Neural progenitor cell (in vitro differentiated cells): ENCODE data around the gene LRRC74A. TPM values are rescaled to one million over a fixed set of nuclear protein-coding genes. Genes with fewer than 3 reads are reported as not detected.

ENCODE experiments used
- DNase-seq: peaks from one replicate; pipeline ENCODE4 v3.0.0-alpha.2; 2016; ENCODE audit warnings: low spot score
- H2AFZ ChIP-seq: fragments of 200-600 bp; sonication (generic); replicated peaks from 2 replicates; pipeline ENCODE4 v1.6.1; 2016; ENCODE audit warnings: antibody characterized with exemption
- H3F3A ChIP-seq: fragments of 200-600 bp; sonication (generic); 2 replicates; pipeline ENCODE4 v1.6.1; 2016; ENCODE audit warnings: antibody characterized with exemption, low read depth
- H3K27ac ChIP-seq: fragments of 200-600 bp; sonication (generic); 2 replicates; pipeline ENCODE4 v1.5.1; 2016; ENCODE audit warnings: mild to moderate bottlenecking
- H3K27me3 ChIP-seq: fragments of 200-600 bp; sonication (generic); 2 replicates; pipeline ENCODE4 v1.6.1; 2016; ENCODE audit warnings: mild to moderate bottlenecking, moderate library complexity
- H3K36me3 ChIP-seq: fragments of 200-600 bp; sonication (generic); 2 replicates; pipeline ENCODE4 v1.5.1; 2016
- H3K4me1 ChIP-seq: fragments of 200-600 bp; sonication (generic); 2 replicates; pipeline ENCODE4 v1.6.1; 2016; ENCODE audit warnings: mixed run types
- H3K4me2 ChIP-seq: fragments of 200-600 bp; sonication (generic); 2 replicates; pipeline ENCODE4 v1.6.1; 2016
- H3K4me3 ChIP-seq: fragments of 200-600 bp; sonication (generic); 2 replicates; pipeline ENCODE4 v1.5.1; 2016
- H3K79me2 ChIP-seq: fragments of 200-600 bp; sonication (generic); 2 replicates; pipeline ENCODE4 v1.6.1; 2016; ENCODE audit warnings: low read depth
- H3K9ac ChIP-seq: fragments of 200-600 bp; sonication (generic); 2 replicates; pipeline ENCODE4 v1.6.1; 2016
- H3K9me3 ChIP-seq: fragments of 200-600 bp; sonication (generic); 2 replicates; pipeline ENCODE4 v1.5.1; 2016; ENCODE audit warnings: low read depth
- H4K20me1 ChIP-seq: fragments of 200-600 bp; sonication (generic); 2 replicates; pipeline ENCODE4 v1.6.1; 2016; ENCODE audit warnings: low read depth
- H3K27ac Mint-ChIP-seq: 3 replicates; pipeline ENCODE4 v1.8.0; 2021; ENCODE audit warnings: mixed read lengths
- H3K27me3 Mint-ChIP-seq: 2 replicates; pipeline ENCODE4 v1.8.0; 2022; ENCODE audit warnings: low read depth, mild to moderate bottlenecking, inconsistent platforms, moderate library complexity, mixed read lengths; ENCODE audit not compliant: insufficient read depth
- H3K36me3 Mint-ChIP-seq: 3 replicates; pipeline ENCODE4 v1.8.0; 2021; ENCODE audit warnings: mixed read lengths
- H3K4me1 Mint-ChIP-seq: 3 replicates; pipeline ENCODE4 v1.8.0; 2021; ENCODE audit warnings: mixed read lengths
- H3K4me3 Mint-ChIP-seq: 3 replicates; pipeline ENCODE4 v1.8.0; 2021; ENCODE audit warnings: mild to moderate bottlenecking, moderate library complexity, mixed read lengths
- H3K9me3 Mint-ChIP-seq: 3 replicates; pipeline ENCODE4 v1.8.0; 2020; ENCODE audit warnings: mixed read lengths
- EZH2 ChIP-seq: fragments of 200-600 bp; sonication (generic); IDR thresholded peaks from 2 replicates; pipeline ENCODE4 v1.6.1; 2017; ENCODE audit warnings: antibody characterized with exemption, mild to moderate bottlenecking, moderate library complexity
- EZH2phosphoT487 ChIP-seq: fragments of 200-600 bp; sonication (generic); IDR thresholded peaks from 2 replicates; pipeline ENCODE4 v1.6.1; 2017; ENCODE audit warnings: antibody characterized with exemption
- total RNA-seq: library from RNA; depleted of rRNA; stranded (reverse); fragments of >200 nt; gene quantifications from 2 replicates; pipeline ENCODE4 v1.2.3, GENCODE V29; 2015; ENCODE audit warnings: low replicate concordance
- TF ChIP-seq, protein P1 (sequence below): fragments of 200-600 bp; sonication (generic); IDR thresholded peaks from 2 replicates; pipeline ENCODE4 v1.5.1; 2017; ENCODE audit warnings: antibody characterized with exemption, mild to moderate bottlenecking

LRRC74A gene
- total RNA-seq, 1 donor from 2014 or later: not detected

- Mint-ChIP-seq H3K27ac (no peak overlapping the region), H3K4me1 (peaks cover 28% of the 10 kb centered on the region), H3K27me3 (peaks cover 4% of the 10 kb centered on the region)
These were observed 6.8 kb downstream of the LRRC74A start for GRCh38 chr14:76833011-76833410.

DNA sequence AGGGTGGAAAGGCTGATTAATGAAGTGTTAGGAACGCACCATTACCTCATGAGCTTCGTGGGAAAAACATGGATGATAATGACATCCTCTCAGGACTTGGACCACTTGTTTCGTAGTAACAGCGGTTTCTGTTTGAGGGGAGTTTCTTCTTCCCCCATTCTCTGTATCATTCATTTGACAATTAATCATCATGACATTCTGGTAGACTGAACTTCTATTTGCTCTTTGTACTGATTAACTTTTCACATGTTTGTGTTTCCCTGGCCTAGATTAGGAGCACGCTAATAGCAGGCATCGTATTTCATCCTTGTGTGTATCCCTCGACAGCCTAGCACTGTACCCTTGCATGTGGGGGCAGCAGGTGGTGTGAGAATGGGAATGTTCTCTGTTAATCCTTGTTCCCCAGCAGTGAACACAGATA, 8.0 kb downstream of the LRRC74A start:
- peaks cover 23% of the 10 kb centered on the region for H3K4me1 Mint-ChIP-seq
- no peak for TF ChIP-seq EZH2phosphoT487
- peak overlapping the region; percentile 15 for H3K27ac Mint-ChIP-seq
- H2AFZ ChIP-seq: no peak overlapping the region
- H3K9ac ChIP-seq: no peak overlapping the region
- H3K4me2 ChIP-seq: no peak overlapping the region
- H4K20me1 ChIP-seq: no peaks in the 10 kb centered on the region
- H3K27me3 ChIP-seq: no peaks in the 10 kb centered on the region
- H3K79me2 ChIP-seq: no peaks in the 10 kb centered on the region
- H3K27ac ChIP-seq: no peak overlapping the region
- no peaks in the 10 kb centered on the region for H3F3A ChIP-seq
- peaks cover 34% of the 10 kb centered on the region for H3K4me1 ChIP-seq
- peaks cover 2% of the 10 kb centered on the region for H3K9me3 Mint-ChIP-seq
- H3K36me3 Mint-ChIP-seq: peaks cover 2% of the 10 kb centered on the region
- peaks cover 2% of the 10 kb centered on the region for H3K27me3 Mint-ChIP-seq
- H3K9me3 ChIP-seq: no peaks in the 10 kb centered on the region
- H3K4me3 ChIP-seq: no peak overlapping the region
- H3K4me3 Mint-ChIP-seq: no peak overlapping the region
- DNase-seq: no peak
- H3K36me3 ChIP-seq: no peaks in the 10 kb centered on the region

More at GRCh38 chr14:76833011-76833410, 6.8 kb downstream of the LRRC74A start:
- Histone ChIP-seq H4K20me1 (no peaks in the 10 kb centered on the region), H3K4me3 (no peak overlapping the region), H3K9ac (no peak overlapping the region), H3K79me2 (no peaks in the 10 kb centered on the region), H3F3A (no peaks in the 10 kb centered on the region), H2AFZ (no peak overlapping the region), H3K27ac (no peak overlapping the region), H3K4me2 (no peak overlapping the region), H3K27me3 (no peaks in the 10 kb centered on the region), H3K36me3 (no peaks in the 10 kb centered on the region), H3K4me1 (peaks cover 38% of the 10 kb centered on the region), H3K9me3 (no peaks in the 10 kb centered on the region)
- TF ChIP-seq EZH2: no peak
- TF ChIP-seq EZH2phosphoT487: no peak
- TF ChIP-seq, protein P1, sequence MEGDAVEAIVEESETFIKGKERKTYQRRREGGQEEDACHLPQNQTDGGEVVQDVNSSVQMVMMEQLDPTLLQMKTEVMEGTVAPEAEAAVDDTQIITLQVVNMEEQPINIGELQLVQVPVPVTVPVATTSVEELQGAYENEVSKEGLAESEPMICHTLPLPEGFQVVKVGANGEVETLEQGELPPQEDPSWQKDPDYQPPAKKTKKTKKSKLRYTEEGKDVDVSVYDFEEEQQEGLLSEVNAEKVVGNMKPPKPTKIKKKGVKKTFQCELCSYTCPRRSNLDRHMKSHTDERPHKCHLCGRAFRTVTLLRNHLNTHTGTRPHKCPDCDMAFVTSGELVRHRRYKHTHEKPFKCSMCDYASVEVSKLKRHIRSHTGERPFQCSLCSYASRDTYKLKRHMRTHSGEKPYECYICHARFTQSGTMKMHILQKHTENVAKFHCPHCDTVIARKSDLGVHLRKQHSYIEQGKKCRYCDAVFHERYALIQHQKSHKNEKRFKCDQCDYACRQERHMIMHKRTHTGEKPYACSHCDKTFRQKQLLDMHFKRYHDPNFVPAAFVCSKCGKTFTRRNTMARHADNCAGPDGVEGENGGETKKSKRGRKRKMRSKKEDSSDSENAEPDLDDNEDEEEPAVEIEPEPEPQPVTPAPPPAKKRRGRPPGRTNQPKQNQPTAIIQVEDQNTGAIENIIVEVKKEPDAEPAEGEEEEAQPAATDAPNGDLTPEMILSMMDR: no peak
- Mint-ChIP-seq H3K9me3 (peaks cover 2% of the 10 kb centered on the region), H3K36me3 (peaks cover 2% of the 10 kb centered on the region), H3K4me3 (no peak overlapping the region)
- DNase-seq: no peak

DNA sequence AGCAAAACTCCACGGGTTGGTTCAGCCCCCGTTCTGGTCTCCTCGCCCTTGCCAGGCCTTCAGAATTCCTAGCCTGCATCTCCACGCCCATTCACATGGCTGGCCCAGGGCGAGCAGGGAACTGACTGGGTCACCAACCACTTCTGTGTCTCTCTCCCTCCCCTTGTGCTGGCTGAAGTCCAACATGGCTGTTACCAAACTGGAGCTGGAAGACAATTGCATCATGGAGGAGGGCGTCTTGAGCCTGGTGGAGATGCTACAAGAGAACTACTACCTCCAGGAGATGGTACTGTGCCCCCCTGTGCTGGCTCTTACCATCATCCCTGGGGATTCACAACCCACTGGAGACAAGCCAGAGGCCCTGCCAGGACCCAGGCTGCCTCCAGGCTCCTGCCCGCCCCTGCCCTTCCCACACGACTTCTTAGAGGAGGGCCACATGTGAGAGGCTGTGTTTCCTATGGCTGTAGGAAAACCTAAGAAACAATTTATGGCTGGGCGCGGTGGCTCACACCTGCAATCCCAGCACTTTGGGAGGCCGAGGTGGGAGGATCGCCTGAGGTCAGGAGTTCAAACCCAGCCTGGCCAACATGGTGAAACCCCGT, 9.9 kb downstream of the LRRC74A start:
- Histone ChIP-seq H3K4me1 (peaks cover 21% of the 10 kb centered on the region), H4K20me1 (no peaks in the 10 kb centered on the region), H3K9ac (no peak overlapping the region), H3K27me3 (no peaks in the 10 kb centered on the region), H3K4me3 (no peak overlapping the region), H3K36me3 (no peaks in the 10 kb centered on the region), H2AFZ (no peak overlapping the region), H3K9me3 (no peaks in the 10 kb centered on the region), H3K27ac (no peak overlapping the region), H3F3A (no peaks in the 10 kb centered on the region), H3K4me2 (no peak overlapping the region), H3K79me2 (no peaks in the 10 kb centered on the region)
- Mint-ChIP-seq H3K27ac (peak overlapping the region; percentile 19), H3K4me3 (no peak overlapping the region), H3K4me1 (peaks cover 14% of the 10 kb centered on the region), H3K9me3 (peaks cover 2% of the 10 kb centered on the region), H3K27me3 (no peaks in the 10 kb centered on the region), H3K36me3 (peaks cover 2% of the 10 kb centered on the region)
- DNase-seq: no peak
- no peak for TF ChIP-seq EZH2
- no peak for TF ChIP-seq EZH2phosphoT487
- TF ChIP-seq, protein P1: no peak

GRCh38 chr14:76837524-76837923, 11.3 kb downstream of the LRRC74A start:
- Histone ChIP-seq H3K9me3 (no peaks in the 10 kb centered on the region), H2AFZ (no peak overlapping the region), H4K20me1 (no peaks in the 10 kb centered on the region), H3K4me2 (peak overlapping the region; percentile 37), H3K4me3 (no peak overlapping the region), H3F3A (no peaks in the 10 kb centered on the region), H3K27me3 (no peaks in the 10 kb centered on the region), H3K27ac (peak overlapping the region; percentile 8), H3K4me1 (peaks cover 21% of the 10 kb centered on the region), H3K36me3 (no peaks in the 10 kb centered on the region), H3K9ac (no peak overlapping the region), H3K79me2 (no peaks in the 10 kb centered on the region)
- DNase-seq: peak; percentile 56
- Mint-ChIP-seq H3K27me3 (no peaks in the 10 kb centered on the region), H3K27ac (no peak overlapping the region), H3K4me1 (peaks cover 14% of the 10 kb centered on the region), H3K9me3 (peaks cover 2% of the 10 kb centered on the region), H3K4me3 (no peak overlapping the region), H3K36me3 (no peaks in the 10 kb centered on the region)
- TF ChIP-seq EZH2 (no peak), EZH2phosphoT487 (no peak)
- TF ChIP-seq, protein P1: no peak
